ENCODE results near the gene LCN2.

The LCN2 gene

GRCh38 chr9:128114326-128115186 is 34.7 kb upstream of the LCN2 start:
- no peak for DNase-seq

GRCh38 chr9:128115187-128116103 is 33.8 kb upstream of the LCN2 start:
- DNase-seq: no peak

DNA sequence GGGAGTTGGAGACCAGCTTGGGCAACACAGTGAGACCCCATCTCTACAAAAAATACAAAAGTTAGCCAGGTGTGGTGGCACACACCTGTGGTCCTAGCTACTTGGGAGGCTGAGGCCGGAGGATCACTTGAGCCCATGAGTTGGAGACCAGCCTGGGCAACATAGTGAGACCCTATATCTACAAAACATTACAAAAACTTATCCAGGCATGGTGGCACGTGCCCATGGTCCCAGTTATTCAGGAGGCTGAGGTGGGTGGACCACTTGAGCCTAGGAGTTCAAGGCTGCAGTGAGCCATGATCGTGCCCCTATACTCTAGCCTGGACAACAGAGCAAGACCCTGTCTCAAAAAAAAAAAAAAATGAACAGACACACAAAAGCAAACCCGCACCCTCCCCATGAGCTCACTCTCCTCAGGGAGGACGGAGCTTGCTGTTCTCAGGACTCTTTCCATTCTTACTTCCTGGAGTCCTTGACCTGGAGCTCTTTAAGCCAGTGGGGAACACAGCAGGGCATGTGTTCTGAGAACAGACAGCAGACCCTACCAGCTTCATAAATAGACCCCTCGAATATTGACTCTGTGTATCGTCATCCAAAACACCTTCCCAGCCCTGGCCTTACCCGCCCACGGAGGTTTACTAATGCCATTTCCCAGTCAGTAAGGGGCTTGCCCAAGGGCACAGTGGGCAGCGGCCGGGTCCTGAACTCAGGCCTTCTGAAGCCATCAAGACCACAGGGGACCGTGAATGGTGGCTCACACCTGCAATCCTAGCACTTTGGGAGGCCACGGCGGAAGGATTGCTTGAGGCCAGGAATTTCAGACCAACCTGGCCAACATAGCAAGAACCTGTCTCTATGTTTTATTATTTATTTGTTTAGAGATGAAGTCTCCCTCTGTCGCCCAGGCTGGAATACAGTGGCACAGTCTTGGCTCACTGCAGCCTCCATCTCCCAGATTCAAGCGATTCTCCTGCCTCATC is 32.9 kb upstream of the LCN2 start:
- no peak for DNase-seq

DNA sequence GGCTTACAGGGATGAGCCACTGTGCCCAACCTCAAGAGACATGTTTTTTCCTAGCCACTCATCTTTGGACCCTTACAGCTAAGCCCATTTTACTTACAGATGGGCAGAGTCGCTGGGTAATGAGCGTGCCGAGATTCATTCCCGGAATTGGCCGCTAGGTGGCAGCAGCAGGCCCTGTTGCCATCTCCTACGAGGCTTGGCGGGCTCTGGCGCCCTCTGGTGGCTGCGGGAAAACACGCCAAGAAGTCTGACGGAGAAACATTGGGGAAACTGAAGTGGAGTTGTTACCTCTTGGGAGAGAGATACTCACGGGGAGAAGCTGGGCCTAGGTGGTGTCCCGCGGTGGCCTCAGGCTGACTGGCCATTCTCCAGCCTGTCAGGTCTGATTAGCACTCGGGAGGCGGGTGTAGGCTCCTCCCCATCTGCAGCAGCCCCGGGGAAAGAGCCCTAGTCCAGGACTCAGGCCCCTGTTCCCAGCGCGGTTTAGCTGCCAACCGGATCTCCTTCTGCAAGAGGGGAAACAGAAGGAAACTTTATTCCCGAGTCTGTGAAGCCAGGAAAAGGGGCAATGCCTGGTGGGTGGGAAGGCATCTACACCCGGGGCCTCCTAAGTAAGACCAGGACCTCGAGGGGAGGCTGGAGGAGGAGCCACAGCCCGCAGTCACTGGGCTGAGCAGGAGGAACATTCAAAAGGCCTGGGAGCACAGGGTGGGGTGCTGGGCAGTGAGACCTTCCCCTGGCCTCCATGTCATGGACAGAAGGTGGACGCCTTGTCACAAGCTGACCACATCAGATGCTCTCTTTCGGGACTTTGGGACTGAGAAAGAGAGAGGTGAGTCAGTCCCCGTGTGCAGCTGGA is 31.4 kb upstream of the LCN2 start:
- peak in 57 of 58 donors; percentile 22 to 99 (median 83) for DNase-seq

DNA sequence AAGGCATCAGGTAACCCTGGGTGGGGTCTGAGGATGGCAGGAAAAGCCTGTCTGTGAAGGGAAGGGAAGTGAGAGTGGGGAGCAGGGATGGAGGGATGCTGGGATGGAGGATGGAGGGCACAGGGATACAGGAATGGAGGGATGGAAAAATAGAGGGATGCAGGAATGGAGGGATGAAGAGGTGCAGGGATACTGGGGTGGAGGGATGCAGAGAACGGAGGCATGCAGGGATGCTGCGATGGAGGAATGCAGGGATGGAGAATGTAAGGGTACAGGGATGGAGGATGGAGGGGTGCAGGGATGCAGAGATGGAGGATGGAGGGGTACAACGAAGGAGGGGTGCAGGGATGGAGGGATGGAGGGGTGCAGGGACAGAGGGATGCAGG is 30.8 kb upstream of the LCN2 start:
- no peak for DNase-seq

- DNase-seq: no peak
These were observed 30.1 kb upstream of the LCN2 start for GRCh38 chr9:128118971-128119665.

- no peak for DNase-seq
These were observed 29.1 kb upstream of the LCN2 start for GRCh38 chr9:128120061-128120740.

DNA sequence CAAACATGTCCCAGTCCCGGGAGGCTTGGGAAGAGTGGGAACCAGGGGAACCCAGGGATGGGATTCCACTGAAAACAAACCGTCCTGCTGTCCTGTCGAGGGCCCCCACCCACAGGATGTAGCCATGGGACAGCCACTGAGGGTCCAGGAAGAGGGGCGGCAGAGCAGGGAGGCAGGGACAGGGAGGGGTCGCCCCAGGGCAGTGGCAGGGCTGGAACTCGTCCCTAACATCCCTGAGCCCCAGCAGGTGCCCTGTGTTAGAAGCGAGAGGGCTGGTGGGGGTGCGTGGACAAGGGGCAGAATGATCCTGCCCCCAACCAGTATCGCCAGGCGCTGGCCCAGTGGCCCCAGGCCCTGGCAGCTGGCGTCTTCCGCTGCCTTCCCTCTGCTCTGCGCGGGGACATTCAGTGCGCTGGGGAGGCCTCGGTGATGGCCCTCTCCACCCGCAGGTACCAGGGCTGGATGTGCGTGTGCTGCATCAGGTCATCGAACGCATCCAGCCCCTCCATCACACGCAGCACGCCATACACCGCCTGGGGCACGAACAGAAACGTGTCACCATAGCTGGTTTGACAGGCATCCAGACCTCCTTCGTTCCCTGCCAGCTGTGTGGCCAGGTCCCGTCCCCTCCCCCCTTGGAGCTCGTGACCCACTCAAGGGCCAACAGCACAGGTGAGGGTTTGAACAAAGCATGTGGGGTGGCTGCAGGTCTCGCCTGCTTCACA is 28.4 kb upstream of the LCN2 start:
- DNase-seq: no peak

GRCh38 chr9:128121466-128121810 is 27.8 kb upstream of the LCN2 start:
- no peak for DNase-seq

- no peak for DNase-seq
These were observed 27.1 kb upstream of the LCN2 start for GRCh38 chr9:128121924-128122808.

- no peak for DNase-seq
These were observed 26.5 kb upstream of the LCN2 start for GRCh38 chr9:128122809-128123175.

DNA sequence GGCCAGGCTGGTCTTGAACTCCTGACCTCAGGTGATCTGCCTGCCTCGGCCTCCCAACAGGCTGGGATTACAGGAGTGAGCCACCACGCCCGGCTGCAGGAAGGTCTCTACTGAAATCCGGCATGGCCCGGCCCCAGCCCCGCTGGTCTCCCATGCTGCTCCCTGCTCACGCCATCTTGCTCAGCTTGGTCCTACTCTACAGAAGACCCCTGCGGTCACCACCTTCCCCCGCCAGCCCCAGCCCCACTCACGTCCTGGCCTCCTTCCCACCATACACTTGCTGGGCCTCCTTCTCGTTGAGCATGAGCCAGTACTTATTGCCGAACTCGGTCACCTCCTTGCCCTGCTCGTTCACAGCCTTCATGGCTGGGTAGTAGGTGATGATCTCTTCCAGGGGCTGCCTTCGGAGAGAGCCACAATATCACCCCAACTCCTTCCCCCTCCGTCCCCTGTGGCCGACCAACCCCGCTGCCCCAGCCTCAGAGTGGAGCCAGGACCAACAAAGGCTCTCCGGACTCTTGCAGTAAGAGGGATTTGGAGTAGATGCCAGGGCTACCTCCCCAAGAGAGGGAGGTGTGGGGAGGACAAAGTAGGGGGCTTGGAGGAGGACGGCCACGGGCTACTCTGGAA is 25.7 kb upstream of the LCN2 start:
- no peak for DNase-seq

DNA sequence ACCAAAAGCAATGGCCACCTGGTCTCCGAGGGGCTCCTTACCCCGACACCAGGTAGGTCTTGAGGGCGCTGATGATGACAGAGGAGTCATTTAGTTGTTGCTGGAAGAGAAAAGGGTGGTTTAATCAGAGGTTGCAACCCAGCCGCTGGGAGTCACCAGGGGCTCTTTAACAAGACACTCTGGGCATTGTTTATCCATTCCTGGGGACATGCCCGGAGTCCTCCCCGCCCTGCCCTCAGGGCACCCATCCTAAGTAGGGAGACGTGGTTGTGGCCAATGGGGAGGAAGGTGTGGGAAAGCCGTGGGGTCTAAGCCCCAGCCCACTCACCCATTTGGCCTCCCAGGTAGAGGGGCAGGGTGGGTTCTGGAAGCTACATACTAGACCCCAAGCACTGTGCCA is 24.8 kb upstream of the LCN2 start:
- DNase-seq: no peak

DNA sequence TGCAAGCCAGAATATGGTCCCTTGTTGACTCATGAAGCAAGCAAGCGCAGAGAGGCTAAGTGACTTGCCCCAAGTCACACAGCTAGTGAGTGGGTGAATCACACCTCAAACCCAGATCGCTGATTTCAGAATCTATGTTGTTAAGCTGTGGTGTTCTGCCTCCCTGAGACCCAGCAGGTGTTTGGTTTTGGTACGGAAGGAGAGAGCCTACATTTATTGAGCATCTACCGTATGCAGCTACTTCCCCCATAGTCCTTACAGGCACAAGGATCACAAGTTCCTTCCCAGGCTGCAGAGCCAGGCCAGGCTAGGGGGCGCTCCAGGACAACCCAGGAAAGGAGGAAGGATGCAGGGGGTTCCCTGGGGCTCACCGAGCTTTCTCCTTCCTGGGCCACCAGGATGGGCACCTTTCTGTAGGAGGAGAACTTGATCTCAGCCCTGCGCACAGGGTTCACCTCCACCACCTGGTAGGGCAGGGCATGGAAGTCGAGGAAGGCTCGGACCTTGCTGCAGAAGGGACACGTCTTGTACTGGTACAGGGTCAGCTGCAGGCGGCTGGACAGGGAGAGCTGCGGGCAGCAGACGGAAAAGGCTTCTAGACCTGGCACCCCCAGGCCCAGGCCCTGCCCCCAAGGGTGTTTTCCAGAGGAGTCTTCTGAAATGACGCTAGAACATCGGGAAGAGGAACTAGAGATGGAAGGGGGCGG is 24.2 kb upstream of the LCN2 start:
- peak in 33 of 58 donors; percentile 9 to 62 (median 24) for DNase-seq

- DNase-seq: no peak
These were observed 23.5 kb upstream of the LCN2 start for GRCh38 chr9:128125580-128126354.

Data from anterior cingulate cortex (tissue), 58 donors.